22Rv1 (cell line): ENCODE results near the gene PCDH7.

Experiments
- CTCF ChIP-seq: fragments of 450-650 bp; IDR thresholded peaks from 2 replicates; pipeline ENCODE4 v1.5.1; 2017; ENCODE audit warnings: mild to moderate bottlenecking
- ZFX ChIP-seq: fragments of 450-650 bp; IDR thresholded peaks from 2 replicates; pipeline ENCODE4 v1.6.1; 2017; ENCODE audit warnings: antibody characterized with exemption, borderline replicate concordance

DNA sequence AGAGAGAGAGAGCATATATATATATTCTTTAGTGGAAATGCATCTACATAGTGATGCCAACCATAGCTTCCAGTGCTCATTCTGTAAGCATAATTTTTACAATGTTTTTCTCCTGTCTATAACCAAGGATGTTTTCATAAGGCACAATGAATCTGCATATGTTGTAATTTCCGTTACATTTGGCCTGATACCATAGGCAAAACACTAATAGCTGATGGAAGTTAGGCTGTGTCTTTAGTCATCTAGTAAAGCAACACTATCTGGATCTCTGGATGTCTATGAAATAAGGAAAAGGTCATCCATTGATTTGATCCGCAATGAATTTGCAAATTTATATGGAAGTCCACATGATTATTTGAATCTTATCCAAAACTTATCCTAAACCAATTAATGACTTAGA, 8.1 kb downstream of the PCDH7 start:
- no peak for TF ChIP-seq ZFX
- TF ChIP-seq CTCF: no peak
